OCI-LY3 (cell line): ENCODE data around the gene BCR.

Source experiments
- EZH2phosphoT487 ChIP-seq: fragments of 200-600 bp; shearing (Covaris generic); IDR thresholded peaks from 2 replicates; pipeline ENCODE4 v1.6.1; 2018; ENCODE audit warnings: antibody characterized with exemption, mixed run types, low read depth
- TF ChIP-seq, protein P1 (sequence below): fragments of 200-600, 300-600 bp; sonication (generic); IDR thresholded peaks from 2 replicates; pipeline ENCODE4 v1.5.1; 2014; ENCODE audit warnings: antibody characterized with exemption, low read length, low read depth

DNA sequence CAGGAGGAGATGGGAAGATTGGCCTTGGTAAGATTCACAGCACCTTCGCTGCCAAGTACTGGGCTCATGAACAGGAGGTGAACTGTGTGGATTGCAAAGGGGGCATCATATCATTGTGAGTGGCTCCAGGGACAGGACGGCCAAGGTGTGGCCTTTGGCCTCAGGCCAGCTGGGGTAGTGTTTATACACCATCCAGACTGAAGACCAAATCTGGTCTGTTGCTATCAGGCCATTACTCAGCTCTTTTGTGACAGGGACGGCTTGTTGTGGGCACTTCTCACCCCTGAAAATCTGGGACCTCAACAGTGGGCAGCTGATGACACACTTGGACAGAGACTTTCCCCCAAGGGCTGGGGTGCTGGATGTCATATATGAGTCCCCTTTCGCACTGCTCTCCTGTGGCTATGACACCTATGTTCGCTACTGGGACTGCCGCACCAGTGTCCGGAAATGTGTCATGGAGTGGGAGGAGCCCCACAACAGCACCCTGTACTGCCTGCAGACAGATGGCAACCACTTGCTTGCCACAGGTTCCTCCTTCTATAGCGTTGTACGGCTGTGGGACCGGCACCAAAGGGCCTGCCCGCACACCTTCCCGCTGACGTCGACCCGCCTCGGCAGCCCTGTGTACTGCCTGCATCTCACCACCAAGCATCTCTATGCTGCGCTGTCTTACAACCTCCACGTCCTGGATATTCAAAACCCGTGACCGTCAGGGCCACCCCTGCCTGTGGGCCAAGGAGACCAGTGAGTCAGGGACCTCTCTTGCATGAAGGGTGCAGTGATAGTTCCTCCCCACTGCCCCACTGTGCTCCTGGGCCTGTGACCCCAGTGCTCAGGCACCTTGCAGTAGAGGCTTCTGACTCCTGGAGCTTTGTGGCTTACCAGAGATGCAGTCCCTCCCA, 83.6 kb downstream of the BCR start:
- TF ChIP-seq, protein P1, sequence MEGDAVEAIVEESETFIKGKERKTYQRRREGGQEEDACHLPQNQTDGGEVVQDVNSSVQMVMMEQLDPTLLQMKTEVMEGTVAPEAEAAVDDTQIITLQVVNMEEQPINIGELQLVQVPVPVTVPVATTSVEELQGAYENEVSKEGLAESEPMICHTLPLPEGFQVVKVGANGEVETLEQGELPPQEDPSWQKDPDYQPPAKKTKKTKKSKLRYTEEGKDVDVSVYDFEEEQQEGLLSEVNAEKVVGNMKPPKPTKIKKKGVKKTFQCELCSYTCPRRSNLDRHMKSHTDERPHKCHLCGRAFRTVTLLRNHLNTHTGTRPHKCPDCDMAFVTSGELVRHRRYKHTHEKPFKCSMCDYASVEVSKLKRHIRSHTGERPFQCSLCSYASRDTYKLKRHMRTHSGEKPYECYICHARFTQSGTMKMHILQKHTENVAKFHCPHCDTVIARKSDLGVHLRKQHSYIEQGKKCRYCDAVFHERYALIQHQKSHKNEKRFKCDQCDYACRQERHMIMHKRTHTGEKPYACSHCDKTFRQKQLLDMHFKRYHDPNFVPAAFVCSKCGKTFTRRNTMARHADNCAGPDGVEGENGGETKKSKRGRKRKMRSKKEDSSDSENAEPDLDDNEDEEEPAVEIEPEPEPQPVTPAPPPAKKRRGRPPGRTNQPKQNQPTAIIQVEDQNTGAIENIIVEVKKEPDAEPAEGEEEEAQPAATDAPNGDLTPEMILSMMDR, result no peak
- TF ChIP-seq EZH2phosphoT487, result no peak
